ENCODE data around the gene CCDC181. TPM values are rescaled to one million over a fixed set of nuclear protein-coding genes. Genes with fewer than 3 reads are reported as not detected.

The CCDC181 gene
- 2.0 and 3.5 TPM in 2 replicates for total RNA-seq

- peak within 1 kb of the TSS; percentile 83 for H3K4me3 ChIP-seq (ENCODE audit: low read depth, low read length)
- TF ChIP-seq CTCF (conservative IDR thresholded peaks at IDR 0.05; ENCODE audit: low read depth, low read length): no peak
- peak; percentile 10 for DNase-seq (ENCODE audit: low read depth)
Observed at GRCh38 chr1:169427081-169427641, at the start of gene CCDC181. CCDC181 (minus strand) TSS chr1:169427474; CDS start chr1:169424927, 2,547 bp downstream.

- DNase-seq (ENCODE audit: low read depth): no peak
- no peak overlapping the region for H3K4me3 ChIP-seq (ENCODE audit: low read depth, low read length)
- TF ChIP-seq CTCF (conservative IDR thresholded peaks at IDR 0.05; ENCODE audit: low read depth, low read length): no peak
Observed at GRCh38 chr1:169475806-169476387, 48.6 kb upstream of the CCDC181 start.

- no peak overlapping the region for H3K4me3 ChIP-seq (ENCODE audit: low read depth, low read length)
- TF ChIP-seq CTCF (conservative IDR thresholded peaks at IDR 0.05; ENCODE audit: low read depth, low read length): no peak
Observed at GRCh38 chr1:169474302-169474995, 47.2 kb upstream of the CCDC181 start.

GRCh38 chr1:169473347-169473746 is 46.1 kb upstream of the CCDC181 start:
- TF ChIP-seq CTCF (conservative IDR thresholded peaks at IDR 0.05; ENCODE audit: low read depth, low read length): no peak
- no peak overlapping the region for H3K4me3 ChIP-seq (ENCODE audit: low read depth, low read length)
- no peak for DNase-seq (ENCODE audit: low read depth)

More at GRCh38 chr1:169474302-169474995, 47.2 kb upstream of the CCDC181 start:
- no peak for DNase-seq (ENCODE audit: low read depth)

GRCh38 chr1:169472738-169473137 is 45.5 kb upstream of the CCDC181 start:
- no peak overlapping the region for H3K4me3 ChIP-seq (ENCODE audit: low read depth, low read length)
- no peak for TF ChIP-seq CTCF (conservative IDR thresholded peaks at IDR 0.05; ENCODE audit: low read depth, low read length)
- DNase-seq (ENCODE audit: low read depth): no peak

GRCh38 chr1:169468982-169469381 is 41.7 kb upstream of the CCDC181 start:
- no peak overlapping the region for H3K4me3 ChIP-seq (ENCODE audit: low read depth, low read length)
- no peak for DNase-seq (ENCODE audit: low read depth)
- TF ChIP-seq CTCF (conservative IDR thresholded peaks at IDR 0.05; ENCODE audit: low read depth, low read length): no peak
